MCF 10A (cell line): ENCODE results near the gene RASSF5. TPM values are rescaled to one million over a fixed set of nuclear protein-coding genes. Genes with fewer than 3 reads are reported as not detected.

Source experiments
- BruUV-seq: library from RNA; stranded (reverse); fragments of 400-500 nt; replicated peaks from 2 replicates; lab custom pipeline; 2021; lab: Mats Ljungman, UMichigan
- CTCF ChIA-PET: fragments of 300-600 bp; sonication (Branson Sonifier 250); formaldehyde crosslinking; extraction: SDS; loops from one replicate; lab custom pipeline; 2021; ENCODE audit warnings: antibody characterized with exemption, inconsistent platforms; lab: Yijun Ruan, JAX
- POLR2A ChIA-PET: fragments of 300-600, 350-650 bp; sonication (Branson Sonifier 250); formaldehyde crosslinking; extraction: SDS; loops from one replicate; lab custom pipeline; 2020; ENCODE audit warnings: antibody characterized with exemption, inconsistent platforms; lab: Yijun Ruan, JAX
- DNase-seq: peaks from one replicate; pipeline ENCODE4 v3.0.0-alpha.2; 2018; ENCODE audit not compliant: unreplicated experiment
- H3K27ac Mint-ChIP-seq: one replicate; pipeline ENCODE4 v1.8.0; 2022; ENCODE audit warnings: mild to moderate bottlenecking, low read depth, mixed read lengths; ENCODE audit not compliant: unreplicated experiment
- H3K27me3 Mint-ChIP-seq: one replicate; pipeline ENCODE4 v1.8.0; 2022; ENCODE audit warnings: mixed read lengths; ENCODE audit not compliant: insufficient read depth, unreplicated experiment
- H3K36me3 Mint-ChIP-seq: one replicate; pipeline ENCODE4 v1.8.0; 2022; ENCODE audit warnings: mild to moderate bottlenecking, moderate library complexity, mixed read lengths; ENCODE audit not compliant: insufficient read depth, unreplicated experiment
- H3K4me1 Mint-ChIP-seq: one replicate; pipeline ENCODE4 v1.8.0; 2022; ENCODE audit warnings: mixed read lengths; ENCODE audit not compliant: insufficient read depth, unreplicated experiment
- H3K4me3 Mint-ChIP-seq: one replicate; pipeline ENCODE4 v1.8.0; 2022; ENCODE audit warnings: mild to moderate bottlenecking, moderate library complexity, mixed read lengths; ENCODE audit not compliant: unreplicated experiment
- H3K9me3 Mint-ChIP-seq: one replicate; pipeline ENCODE4 v1.8.0; 2022; ENCODE audit warnings: mixed read lengths; ENCODE audit not compliant: unreplicated experiment
- CTCF ChIP-seq: fragments of 200-600 bp; IDR thresholded peaks from one replicate; pipeline ENCODE4 v1.8.0; 2022; ENCODE audit warnings: antibody characterized with exemption, mild to moderate bottlenecking; ENCODE audit not compliant: unreplicated experiment
- intact Hi-C: fragments of 100-400 bp; cut with micrococcal nuclease; formaldehyde crosslinking; loops from 2 replicates; pipeline ENCODE4 v1.14.1; 2022
- total RNA-seq: library from RNA; stranded (reverse); gene quantifications from 2 replicates; pipeline ENCODE4 v1.2.3, GENCODE V29; 2022

RASSF5 gene
- total RNA-seq, 1 experiment from 2014 or later = 8.3 TPM

- Mint-ChIP-seq H3K27me3 (no peaks in the 10 kb centered on the region), H3K4me3 (no peak overlapping the region), H3K9me3 (no peaks in the 10 kb centered on the region), H3K4me1 (peaks cover 37% of the 10 kb centered on the region), H3K27ac (no peak overlapping the region), H3K36me3 (peaks cover 53% of the 10 kb centered on the region)
- BruUV-seq = no TSS peak
- intact Hi-C loops = no loop called here
- no peak for TF ChIP-seq CTCF
- ChIA-PET CTCF (interaction anchor here (0.6 to 22.6 kb wide), 16 partner anchors 8 to 394 kb away, joined by 3 to 851 read pairs (median 5); partner anchors contain the start of genes EIF2D and RASSF5), POLR2A (interaction anchor here (0.6 to 1.1 kb wide), 3 partner anchors 11 to 105 kb away, joined by 3 to 5 read pairs (median 3); partner anchors contain the start of gene DYRK3)
- no peak for DNase-seq
Measured at GRCh38 chr1:206587904-206588303, 80.6 kb downstream of the RASSF5 start.

DNA sequence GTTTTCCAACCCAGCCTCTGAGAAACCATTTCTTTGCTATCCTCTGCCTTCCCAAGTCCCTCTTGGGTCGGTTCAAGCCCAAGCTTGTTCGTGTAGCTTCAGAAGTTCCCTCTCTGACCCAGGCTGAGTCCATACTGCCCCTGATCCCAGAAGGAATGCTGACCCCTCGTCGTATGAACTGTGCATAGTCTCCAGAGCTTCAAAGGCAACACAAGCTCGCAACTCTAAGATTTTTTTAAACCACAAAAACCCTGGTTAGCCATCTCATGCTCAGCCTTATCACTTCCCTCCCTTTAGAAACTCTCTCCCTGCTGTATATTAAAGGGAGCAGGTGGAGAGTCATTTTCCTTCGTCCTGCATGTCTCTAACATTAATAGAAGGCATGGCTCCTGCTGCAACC lies 81.2 kb downstream of the RASSF5 start:
- CTCF ChIA-PET = interaction anchor here (0.6 to 22.6 kb wide), 17 partner anchors 8 to 393 kb away, joined by 3 to 851 read pairs (median 5); partner anchors contain the start of genes EIF2D and RASSF5
- no peak for TF ChIP-seq CTCF
- Mint-ChIP-seq H3K4me3 (no peak overlapping the region), H3K4me1 (peaks cover 35% of the 10 kb centered on the region), H3K36me3 (peaks cover 59% of the 10 kb centered on the region), H3K27ac (peak overlapping the region; percentile 66), H3K9me3 (no peaks in the 10 kb centered on the region), H3K27me3 (no peaks in the 10 kb centered on the region)
- intact Hi-C loops = no loop called here
- no TSS peak for BruUV-seq
- POLR2A ChIA-PET = interaction anchor here (0.6 to 1.1 kb wide), 5 partner anchors 11 to 106 kb away, joined by 3 to 5 read pairs (median 3); partner anchors contain the start of gene DYRK3
- DNase-seq = no peak

GRCh38 chr1:206589206-206589605 lies 81.9 kb downstream of the RASSF5 start:
- intact Hi-C loops = no loop called here
- BruUV-seq = no TSS peak
- peaks cover 66% of the 10 kb centered on the region for H3K36me3 Mint-ChIP-seq
- peak; percentile 94 for DNase-seq
- H3K4me3 Mint-ChIP-seq = no peak overlapping the region
- CTCF ChIA-PET = interaction anchor here (0.5 to 22.6 kb wide), 16 partner anchors 11 to 392 kb away, joined by 3 to 851 read pairs (median 4); partner anchors contain the start of genes EIF2D, IKBKE and RASSF5
- H3K27ac Mint-ChIP-seq = peak overlapping the region; percentile 66
- TF ChIP-seq CTCF = no peak
- H3K9me3 Mint-ChIP-seq = no peaks in the 10 kb centered on the region
- POLR2A ChIA-PET = interaction anchor here (0.9 to 1.0 kb wide), 2 partner anchors 13 to 50 kb away, joined by 3 read pairs; no protein-coding TSS in a partner anchor
- peaks cover 32% of the 10 kb centered on the region for H3K4me1 Mint-ChIP-seq
- no peaks in the 10 kb centered on the region for H3K27me3 Mint-ChIP-seq

GRCh38 chr1:206590025-206590758 lies 82.9 kb downstream of the RASSF5 start:
- H3K27me3 Mint-ChIP-seq = no peaks in the 10 kb centered on the region
- H3K9me3 Mint-ChIP-seq = no peaks in the 10 kb centered on the region
- POLR2A ChIA-PET = no interaction called here
- H3K4me3 Mint-ChIP-seq = no peak overlapping the region
- CTCF ChIA-PET = interaction anchor here (1.1 to 22.6 kb wide), 6 partner anchors 74 to 120 kb away, joined by 3 to 851 read pairs (median 17); partner anchors contain the start of genes IKBKE and RASSF5
- peaks cover 76% of the 10 kb centered on the region for H3K36me3 Mint-ChIP-seq
- peak overlapping the region; percentile 66 for H3K27ac Mint-ChIP-seq
- peak; percentile 95 for DNase-seq
- BruUV-seq = no TSS peak
- TF ChIP-seq CTCF = peak; percentile 41
- peaks cover 28% of the 10 kb centered on the region for H3K4me1 Mint-ChIP-seq
- intact Hi-C loops = no loop called here
